ENCODE measurements around the gene GALNT10. TPM values are rescaled to one million over a fixed set of nuclear protein-coding genes. Genes with fewer than 3 reads are reported as not detected.

Gene GALNT10
- total RNA-seq, 4 donors from 2014 or later, result 11.6 to 16.3 (median 14.8) TPM

DNA sequence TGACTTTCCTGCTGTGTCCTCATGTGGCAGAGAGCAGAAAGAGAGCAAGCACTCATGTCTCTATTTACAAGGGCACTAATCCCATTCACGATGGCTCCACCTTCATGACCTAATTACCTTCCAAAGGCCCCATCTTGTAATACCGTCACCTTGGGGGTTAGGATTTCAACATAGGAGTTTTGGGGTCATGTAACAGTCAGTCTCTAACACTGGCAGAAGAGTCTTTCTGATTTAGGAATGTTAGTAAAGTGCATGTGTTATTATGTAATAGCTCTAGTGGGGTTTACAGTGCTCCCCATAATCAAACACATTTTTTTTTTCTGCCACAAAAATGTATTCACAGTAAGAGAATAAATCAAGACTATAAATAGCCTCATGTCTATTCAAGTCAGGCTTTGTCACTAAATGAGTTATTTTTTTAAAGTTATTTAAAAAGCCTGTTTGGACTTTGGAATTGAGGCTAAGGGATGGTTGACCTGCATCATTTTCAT, 19.1 kb downstream of the GALNT10 start:
- no peaks in the 10 kb centered on the region for H3K36me3 ChIP-seq
- peaks cover 1% of the 10 kb centered on the region for H3K4me1 ChIP-seq
- no peak overlapping the region for H3K4me3 ChIP-seq
- no peak for DNase-seq (ENCODE audit: low spot score in 2 of 2)
- 92% methylated on average over 2 of the region's 2 CpGs for WGBS
- no peak overlapping the region for H3K27ac ChIP-seq
- TF ChIP-seq CTCF (IDR thresholded peaks at IDR 0.05), result no peak
- TF ChIP-seq EP300 (IDR thresholded peaks at IDR 0.05), result no peak
- H3K27me3 ChIP-seq, result no peaks in the 10 kb centered on the region
- H3K9me3 ChIP-seq, result no peaks in the 10 kb centered on the region

- TF ChIP-seq POLR2A (IDR thresholded peaks at IDR 0.05) (no peak), POLR2AphosphoS5 (IDR thresholded peaks at IDR 0.05) (no peak), EP300 (IDR thresholded peaks at IDR 0.05) (no peak), CTCF (IDR thresholded peaks at IDR 0.05) (no peak)
- H3K9me3 ChIP-seq, result no peaks in the 10 kb centered on the region
- no peak overlapping the region for H3K27ac ChIP-seq
- 88% methylated on average over 2 of the region's 2 CpGs for WGBS
- no peaks in the 10 kb centered on the region for H3K27me3 ChIP-seq
- H3K4me1 ChIP-seq, result peaks cover 6% of the 10 kb centered on the region
- H3K36me3 ChIP-seq, result no peaks in the 10 kb centered on the region
- DNase-seq (ENCODE audit: low spot score in 2 of 2), result no peak
- H3K4me3 ChIP-seq, result no peak overlapping the region
Measured at GRCh38 chr5:154210163-154210562, 19.6 kb downstream of the GALNT10 start.

GRCh38 chr5:154211641-154212390, 21.3 kb downstream of the GALNT10 start:
- Histone ChIP-seq H3K27me3 (no peaks in the 10 kb centered on the region), H3K4me3 (no peak overlapping the region), H3K36me3 (no peaks in the 10 kb centered on the region), H3K9me3 (no peaks in the 10 kb centered on the region), H3K4me1 (peaks cover 8% of the 10 kb centered on the region), H3K27ac (no peak overlapping the region)
- TF ChIP-seq CTCF (IDR thresholded peaks at IDR 0.05), result no peak
- no peak for TF ChIP-seq POLR2AphosphoS5 (IDR thresholded peaks at IDR 0.05)
- no peak for TF ChIP-seq EP300 (IDR thresholded peaks at IDR 0.05)
- TF ChIP-seq POLR2A (IDR thresholded peaks at IDR 0.05), result no peak
- DNase-seq (ENCODE audit: low spot score in 2 of 2), result no peak
- WGBS, result 96% methylated on average over 6 of the region's 7 CpGs

GRCh38 chr5:154213592-154213991, 23.1 kb downstream of the GALNT10 start:
- Histone ChIP-seq H3K4me1 (peaks cover 8% of the 10 kb centered on the region), H3K9me3 (no peaks in the 10 kb centered on the region), H3K36me3 (no peaks in the 10 kb centered on the region), H3K4me3 (no peak overlapping the region), H3K27me3 (no peaks in the 10 kb centered on the region), H3K27ac (no peak overlapping the region)
- no peak for DNase-seq (ENCODE audit: low spot score in 2 of 2)
- TF ChIP-seq CTCF (IDR thresholded peaks at IDR 0.05) (no peak), EP300 (IDR thresholded peaks at IDR 0.05) (no peak), POLR2AphosphoS5 (IDR thresholded peaks at IDR 0.05) (no peak), POLR2A (IDR thresholded peaks at IDR 0.05) (no peak)
- 94% methylated on average over 4 of the region's 4 CpGs for WGBS

GRCh38 chr5:154214371-154215106, 24.0 kb downstream of the GALNT10 start:
- no peaks in the 10 kb centered on the region for H3K27me3 ChIP-seq
- no peaks in the 10 kb centered on the region for H3K36me3 ChIP-seq
- no peak overlapping the region for H3K4me3 ChIP-seq
- DNase-seq (ENCODE audit: low spot score in 2 of 2), result no peak
- H3K27ac ChIP-seq, result no peak overlapping the region
- H3K4me1 ChIP-seq, result peaks cover 8% of the 10 kb centered on the region
- 41% methylated on average over 5 of the region's 5 CpGs for WGBS
- no peaks in the 10 kb centered on the region for H3K9me3 ChIP-seq
- no peak for TF ChIP-seq POLR2A (IDR thresholded peaks at IDR 0.05)
- no peak for TF ChIP-seq EP300 (IDR thresholded peaks at IDR 0.05)
- no peak for TF ChIP-seq CTCF (IDR thresholded peaks at IDR 0.05)
- TF ChIP-seq POLR2AphosphoS5 (IDR thresholded peaks at IDR 0.05), result no peak

All from suprapubic skin (tissue), 4 donors.